ENCODE data around the gene FBLN2.

DNA sequence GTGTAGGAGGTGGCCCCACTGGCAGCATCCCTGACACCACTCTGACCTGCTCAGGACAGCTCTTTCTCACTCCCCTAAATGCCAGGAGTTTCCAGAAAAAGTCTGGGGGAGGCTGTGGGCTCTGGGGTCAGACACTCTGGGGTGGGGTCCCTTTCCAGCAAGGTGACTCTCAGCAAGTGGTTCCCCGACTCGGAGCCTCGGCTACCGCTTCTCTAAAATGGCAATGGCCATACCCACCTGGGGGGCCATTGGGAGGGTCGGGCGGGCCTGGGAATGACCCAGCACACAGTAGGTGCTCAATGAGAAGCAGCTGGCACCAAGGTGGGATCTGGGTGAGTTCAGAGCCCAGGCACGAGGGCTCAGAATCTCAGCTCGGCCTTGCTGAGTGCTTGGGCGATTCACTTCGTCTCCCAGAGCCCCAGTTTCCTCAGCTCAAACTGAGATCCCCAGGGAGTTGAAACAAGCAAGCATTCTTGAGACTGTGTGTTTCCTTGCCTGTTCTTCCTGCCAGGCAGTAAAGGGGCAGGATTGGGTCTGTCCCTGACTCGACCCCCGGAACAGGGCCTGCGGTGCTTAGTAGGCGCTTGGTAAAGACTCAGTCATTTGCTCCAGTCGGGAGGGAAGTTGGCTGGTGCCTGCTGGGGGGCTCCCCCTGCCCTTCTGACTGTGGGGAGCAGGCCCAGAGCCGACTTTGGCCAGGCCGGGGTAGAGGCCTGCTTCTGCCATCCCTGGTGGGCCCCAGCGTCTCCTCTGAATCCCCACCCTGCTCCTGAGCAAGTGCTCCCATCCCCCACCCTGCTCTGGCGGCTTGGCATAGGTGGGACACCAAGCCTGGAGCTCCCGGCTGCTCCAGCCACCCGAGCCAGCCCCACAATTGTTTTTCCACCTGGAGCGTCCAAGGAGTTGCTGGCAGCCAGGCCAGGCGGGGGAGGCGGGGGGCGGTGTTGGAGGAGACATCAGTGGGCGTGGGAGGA lies 32.9 kb upstream of the FBLN2 start:
- TF ChIP-seq, protein P1, sequence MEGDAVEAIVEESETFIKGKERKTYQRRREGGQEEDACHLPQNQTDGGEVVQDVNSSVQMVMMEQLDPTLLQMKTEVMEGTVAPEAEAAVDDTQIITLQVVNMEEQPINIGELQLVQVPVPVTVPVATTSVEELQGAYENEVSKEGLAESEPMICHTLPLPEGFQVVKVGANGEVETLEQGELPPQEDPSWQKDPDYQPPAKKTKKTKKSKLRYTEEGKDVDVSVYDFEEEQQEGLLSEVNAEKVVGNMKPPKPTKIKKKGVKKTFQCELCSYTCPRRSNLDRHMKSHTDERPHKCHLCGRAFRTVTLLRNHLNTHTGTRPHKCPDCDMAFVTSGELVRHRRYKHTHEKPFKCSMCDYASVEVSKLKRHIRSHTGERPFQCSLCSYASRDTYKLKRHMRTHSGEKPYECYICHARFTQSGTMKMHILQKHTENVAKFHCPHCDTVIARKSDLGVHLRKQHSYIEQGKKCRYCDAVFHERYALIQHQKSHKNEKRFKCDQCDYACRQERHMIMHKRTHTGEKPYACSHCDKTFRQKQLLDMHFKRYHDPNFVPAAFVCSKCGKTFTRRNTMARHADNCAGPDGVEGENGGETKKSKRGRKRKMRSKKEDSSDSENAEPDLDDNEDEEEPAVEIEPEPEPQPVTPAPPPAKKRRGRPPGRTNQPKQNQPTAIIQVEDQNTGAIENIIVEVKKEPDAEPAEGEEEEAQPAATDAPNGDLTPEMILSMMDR (conservative IDR thresholded peaks at IDR 0.05; ENCODE audit: low read depth, low read length): no peak
- no peak for TF ChIP-seq EZH2 (IDR thresholded peaks at IDR 0.05; ENCODE audit: low read length, unreplicated experiment)
- TF ChIP-seq EZH2phosphoT487 (IDR thresholded peaks at IDR 0.05; ENCODE audit: borderline replicate concordance, low read length): no peak

All from PC-3 (cell line).